ENCODE measurements around the gene R3HDM2. TPM values are rescaled to one million over a fixed set of nuclear protein-coding genes. Genes with fewer than 3 reads are reported as not detected.
"Not testable (repeated sequence)": the region's sequence is repeated elsewhere in the genome, so short reads cannot be mapped to it uniquely, and the experiment has no call there.

The R3HDM2 gene
- total and polyA plus RNA-seq, 7 experiments from 2014 or later = 13.7 to 145 (median 111) TPM

DNA sequence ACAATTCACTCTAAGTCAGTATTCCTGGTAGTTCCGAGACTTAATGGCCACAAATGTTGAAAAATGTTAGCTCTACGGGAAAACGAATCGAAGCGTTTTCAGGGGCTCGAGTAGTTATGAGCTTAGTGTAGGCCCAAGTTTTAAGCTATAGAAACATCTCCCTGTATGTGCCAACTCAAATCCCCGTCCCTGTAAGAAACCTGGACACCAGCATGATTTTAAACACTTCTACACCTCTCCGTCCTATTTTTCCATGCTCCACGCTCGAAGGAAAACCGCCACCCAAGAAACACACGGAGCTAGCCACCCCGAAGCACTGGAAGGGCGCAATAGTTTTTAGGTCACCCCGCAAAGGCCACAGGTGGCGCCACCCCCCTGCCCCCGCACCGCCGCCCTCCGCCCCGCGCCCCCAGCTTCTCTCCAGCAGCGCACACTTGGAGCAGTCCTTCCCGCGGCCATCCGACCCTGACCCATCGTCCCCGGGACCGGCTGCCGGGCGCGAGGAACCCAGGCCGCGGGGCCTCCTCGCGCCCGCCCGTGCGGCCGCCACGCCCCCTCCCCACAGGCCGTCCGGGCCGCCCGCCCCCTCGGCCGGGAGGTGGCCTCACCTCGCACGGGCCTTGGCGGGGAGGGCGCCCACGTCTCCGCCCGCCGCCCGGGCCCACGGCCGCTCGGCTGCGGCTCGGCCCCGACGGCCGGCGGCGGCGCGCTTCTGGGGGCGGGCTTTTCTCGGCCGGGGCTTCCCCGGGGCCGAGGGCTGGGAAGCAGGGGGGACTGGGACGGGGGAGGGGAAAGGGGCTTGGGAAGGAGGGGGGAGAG is 522 bp downstream of the R3HDM2 start:
- ATAC-seq = peak; percentile 72
- Mint-ChIP-seq H3K27me3 (no peaks in the 10 kb centered on the region), H3K27ac (peak overlapping the region; percentile 97 to 100 (median 99)), H3K9me3 (peaks cover 0 to 4% (median 0%) of the 10 kb centered on the region in 11 donors), H3K4me3 (peak overlapping the region; percentile 88 to 100 (median 98)), H3K36me3 (peaks cover 0 to 10% (median 0%) of the 10 kb centered on the region in 5 donors), H3K4me1 (peaks cover 25 to 53% (median 43%) of the 10 kb centered on the region in 7 donors)
- intact Hi-C loops (cut with micrococcal nuclease) = loop anchor here (2.0 to 5.0 kb wide), 5 partner anchors 56 to 1328 kb away; partner anchors contain the start of genes COQ10A (in 1 of the 2), PA2G4 (in 1 of the 2) and TSPAN31 (in 1 of the 2)
- peaks cover 8 to 17% of the 10 kb centered on the region in 2 donors for H3K4me1 ChIP-seq (ENCODE audit: control insufficient read depth in 2 of 2, insufficient read depth in 2 of 2, low read length in 2 of 2)
- H3K36me3 ChIP-seq (ENCODE audit: control insufficient read depth in 2 of 3, insufficient read depth in 3 of 3, low read length in 3 of 3) = peaks cover 0 to 6% (median 0%) of the 10 kb centered on the region in 3 experiments
- no peaks in the 10 kb centered on the region for H3K27me3 ChIP-seq (ENCODE audit: control insufficient read depth in 2 of 2, insufficient read depth in 2 of 2, low read length in 2 of 2)
- POLR2A ChIA-PET = interaction anchor here (0.7 to 1.2 kb wide), 9 partner anchors 9 to 201 kb away, joined by 3 to 6 read pairs (median 5); partner anchors contain the start of genes GLI1, MARS1, PIP4K2C and SHMT2
- peak in 8 of 9 donors; percentile 37 to 79 (median 58) for DNase-seq
- CTCF ChIA-PET = interaction anchor here (1.5 kb wide), 1 partner anchor 31 kb away, joined by 4 read pairs; no protein-coding TSS in a partner anchor
- H3K4me3 ChIP-seq (ENCODE audit: low read length) = peak overlapping the region; percentile 55
- no peaks in the 10 kb centered on the region for H3K9me3 ChIP-seq (ENCODE audit: control insufficient read depth in 2 of 3, low read length in 3 of 3)
- H3K27ac ChIP-seq (ENCODE audit: low read depth, low read length) = peak overlapping the region; percentile 85

DNA sequence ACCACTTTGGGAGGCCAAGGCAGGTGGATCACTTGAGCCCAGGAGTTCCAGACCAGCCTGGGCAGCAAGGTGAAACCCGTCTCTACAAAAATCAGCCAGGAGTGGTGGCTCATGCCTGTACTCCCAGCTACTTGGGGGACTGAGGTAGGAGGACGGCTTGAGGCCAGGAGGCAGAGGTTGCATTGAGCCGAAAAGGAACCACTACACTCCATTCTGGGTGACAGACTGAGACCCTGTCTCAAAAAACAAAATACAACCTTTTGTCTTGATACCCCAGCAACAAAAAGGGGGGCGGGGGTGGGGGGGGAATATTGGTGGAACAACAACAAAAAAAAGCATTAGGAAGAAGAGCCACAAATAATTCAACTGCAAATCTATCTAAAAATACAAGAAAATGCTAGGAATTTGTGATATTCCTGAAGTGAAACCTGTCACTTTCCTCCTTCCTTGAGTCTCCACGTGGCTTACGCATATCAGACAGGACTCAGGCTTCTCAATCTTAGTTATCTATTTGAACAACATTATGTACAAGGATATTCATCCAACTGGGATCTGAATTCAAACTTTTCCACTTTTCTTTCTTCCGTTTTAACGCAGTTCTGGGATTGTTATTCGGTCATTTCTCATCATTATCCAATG is 1.3 kb downstream of the R3HDM2 start:
- Mint-ChIP-seq H3K4me1 (peaks cover 23 to 52% (median 42%) of the 10 kb centered on the region in 7 donors), H3K27me3 (no peaks in the 10 kb centered on the region), H3K4me3 (peak overlapping the region; percentile 84 to 100 (median 96)), H3K36me3 (peaks cover 0 to 10% (median under 1%) of the 10 kb centered on the region in 5 donors), H3K27ac (peak overlapping the region; percentile 97 to 100 (median 98)), H3K9me3 (peaks cover 0 to 4% (median 0%) of the 10 kb centered on the region in 11 donors)
- intact Hi-C loops (cut with micrococcal nuclease) = loop anchor here (2.0 to 5.0 kb wide), 5 partner anchors 57 to 1327 kb away; partner anchors contain the start of genes COQ10A (in 1 of the 2), PA2G4 (in 1 of the 2) and TSPAN31 (in 1 of the 2)
- POLR2A ChIA-PET = interaction anchor here (0.7 to 1.2 kb wide), 9 partner anchors 8 to 200 kb away, joined by 3 to 6 read pairs (median 5); partner anchors contain the start of genes GLI1, MARS1, PIP4K2C and SHMT2
- Histone ChIP-seq H3K27ac (ENCODE audit: low read depth, low read length) (peak overlapping the region; percentile 85), H3K4me1 (ENCODE audit: control insufficient read depth in 2 of 2, insufficient read depth in 2 of 2, low read length in 2 of 2) (peaks cover 8 to 17% of the 10 kb centered on the region in 2 donors), H3K9me3 (ENCODE audit: control insufficient read depth in 2 of 3, low read length in 3 of 3) (no peaks in the 10 kb centered on the region), H3K4me3 (ENCODE audit: low read length) (peak overlapping the region; percentile 55), H3K36me3 (ENCODE audit: control insufficient read depth in 2 of 3, insufficient read depth in 3 of 3, low read length in 3 of 3) (peaks cover 0 to 7% (median 0%) of the 10 kb centered on the region in 3 experiments), H3K27me3 (ENCODE audit: control insufficient read depth in 2 of 2, insufficient read depth in 2 of 2, low read length in 2 of 2) (no peaks in the 10 kb centered on the region)
- ATAC-seq (no peak), DNase-seq (no peak)
- CTCF ChIA-PET = interaction anchor here (1.5 kb wide), 1 partner anchor 31 kb away, joined by 4 read pairs; no protein-coding TSS in a partner anchor

DNA sequence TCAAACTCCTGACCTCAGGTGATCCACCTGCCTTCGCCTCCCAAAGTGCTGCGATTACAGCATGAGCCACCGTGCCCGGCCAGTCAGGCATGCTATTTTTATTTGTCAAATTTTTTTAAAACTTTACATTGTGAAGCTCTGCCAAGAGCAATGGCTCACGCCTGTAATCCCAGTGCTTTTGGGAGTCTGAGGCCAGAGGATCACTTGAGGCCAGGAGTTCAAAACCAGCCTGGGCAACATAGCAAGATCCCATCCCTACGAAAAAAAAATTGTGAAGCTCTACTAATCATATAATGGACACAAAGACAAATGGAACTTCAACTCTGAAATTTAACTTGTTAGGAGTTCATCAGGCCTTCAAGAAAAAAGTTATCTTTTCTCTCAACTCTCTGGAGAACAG is 1.9 kb downstream of the R3HDM2 start:
- Histone ChIP-seq H3K27ac (ENCODE audit: low read depth, low read length) (peak overlapping the region; percentile 85), H3K4me1 (ENCODE audit: control insufficient read depth in 2 of 2, insufficient read depth in 2 of 2, low read length in 2 of 2) (peaks cover 8 to 17% of the 10 kb centered on the region in 2 donors), H3K36me3 (ENCODE audit: control insufficient read depth in 2 of 3, insufficient read depth in 3 of 3, low read length in 3 of 3) (peaks cover 0 to 7% (median 0%) of the 10 kb centered on the region in 3 experiments), H3K27me3 (ENCODE audit: control insufficient read depth in 2 of 2, insufficient read depth in 2 of 2, low read length in 2 of 2) (no peaks in the 10 kb centered on the region), H3K9me3 (ENCODE audit: control insufficient read depth in 2 of 3, low read length in 3 of 3) (no peaks in the 10 kb centered on the region), H3K4me3 (ENCODE audit: low read length) (no peak overlapping the region)
- peaks cover 26 to 56% (median 47%) of the 10 kb centered on the region in 7 donors for H3K4me1 Mint-ChIP-seq
- DNase-seq (no peak), ATAC-seq (no peak)
- H3K27me3 Mint-ChIP-seq = no peaks in the 10 kb centered on the region
- H3K4me3 Mint-ChIP-seq = peak overlapping the region; percentile 39 to 100 (median 86)
- intact Hi-C loops (cut with micrococcal nuclease) = no loop called here
- POLR2A ChIA-PET = interaction anchor here (1.1 kb wide), 1 partner anchor 85 kb away, joined by 3 read pairs; no protein-coding TSS in a partner anchor
- H3K27ac Mint-ChIP-seq = peak overlapping the region; percentile 74 to 100 (median 97)
- peaks cover 0 to 4% (median 0%) of the 10 kb centered on the region in 11 donors for H3K9me3 Mint-ChIP-seq
- CTCF ChIA-PET = no interaction called here
- H3K36me3 Mint-ChIP-seq = peaks cover 0 to 15% (median 5%) of the 10 kb centered on the region in 5 donors

DNA sequence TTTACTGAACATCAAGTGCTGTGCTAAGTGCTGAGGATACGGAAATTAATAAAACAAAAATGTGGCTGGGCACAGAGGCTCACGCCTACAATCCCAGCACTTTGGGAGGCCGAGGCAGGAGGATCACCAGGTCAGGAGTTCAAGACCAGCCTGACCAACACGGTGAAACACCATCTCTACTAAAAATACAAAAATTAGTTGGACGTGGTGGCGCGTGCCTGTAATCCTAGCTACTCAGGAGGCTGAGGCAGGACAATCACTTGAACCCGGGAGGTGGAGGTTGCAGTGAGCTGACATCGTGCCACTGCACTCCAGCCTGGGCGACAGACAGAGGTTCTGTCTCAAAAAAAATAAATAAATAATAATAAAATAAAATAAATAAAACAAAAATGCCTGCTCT is 3.9 kb downstream of the R3HDM2 start:
- H3K4me3 Mint-ChIP-seq; DNase-seq; POLR2A ChIA-PET; CTCF ChIA-PET; H3K27me3 ChIP-seq (ENCODE audit: control insufficient read depth in 2 of 2, insufficient read depth in 2 of 2, low read length in 2 of 2); ATAC-seq; intact Hi-C loops (cut with micrococcal nuclease); H3K27ac ChIP-seq (ENCODE audit: low read depth, low read length); H3K9me3 ChIP-seq (ENCODE audit: control insufficient read depth in 2 of 3, low read length in 3 of 3); H3K9me3 Mint-ChIP-seq; H3K4me3 ChIP-seq (ENCODE audit: low read length); H3K27me3 Mint-ChIP-seq: not testable (repeated sequence)
- peak overlapping the region in 2 of 9 donors; percentile 57 to 62 for H3K27ac Mint-ChIP-seq
- Histone ChIP-seq H3K36me3 (ENCODE audit: control insufficient read depth in 2 of 3, insufficient read depth in 3 of 3, low read length in 3 of 3) (peaks cover 0 to 14% (median 4%) of the 10 kb centered on the region in 3 experiments), H3K4me1 (ENCODE audit: control insufficient read depth in 2 of 2, insufficient read depth in 2 of 2, low read length in 2 of 2) (peaks cover 8 to 17% of the 10 kb centered on the region in 2 donors)
- peaks cover 0 to 27% (median 11%) of the 10 kb centered on the region in 5 donors for H3K36me3 Mint-ChIP-seq
- H3K4me1 Mint-ChIP-seq = peaks cover 26 to 62% (median 52%) of the 10 kb centered on the region in 7 donors

DNA sequence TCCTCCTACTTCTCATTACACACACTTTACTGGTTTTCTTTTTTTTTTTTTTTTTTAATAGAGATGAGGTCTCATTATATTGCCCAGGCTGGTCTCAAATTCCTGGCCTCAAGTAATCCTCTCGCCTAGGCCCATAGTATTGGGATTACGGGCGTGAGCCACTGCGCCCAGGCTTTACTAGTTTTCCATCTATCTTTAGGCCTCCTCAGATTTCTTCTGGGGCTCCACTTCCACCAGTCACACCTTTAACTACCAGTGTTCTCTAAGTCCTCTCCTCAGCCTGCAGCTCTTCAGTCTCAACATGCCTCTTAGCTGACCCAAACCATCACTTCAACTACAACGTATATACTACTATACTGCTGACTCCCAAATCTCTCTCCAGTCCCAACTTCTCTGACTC is 10.4 kb downstream of the R3HDM2 start:
- Histone ChIP-seq H3K4me1 (ENCODE audit: control insufficient read depth in 2 of 2, insufficient read depth in 2 of 2, low read length in 2 of 2) (peaks cover 0 to 11% of the 10 kb centered on the region in 2 donors), H3K9me3 (ENCODE audit: control insufficient read depth in 2 of 3, low read length in 3 of 3) (no peaks in the 10 kb centered on the region), H3K27me3 (ENCODE audit: control insufficient read depth in 2 of 2, insufficient read depth in 2 of 2, low read length in 2 of 2) (no peaks in the 10 kb centered on the region), H3K27ac (ENCODE audit: low read depth, low read length) (no peak overlapping the region), H3K4me3 (ENCODE audit: low read length) (no peak overlapping the region), H3K36me3 (ENCODE audit: control insufficient read depth in 2 of 3, insufficient read depth in 3 of 3, low read length in 3 of 3) (peaks cover 4 to 16% (median 6%) of the 10 kb centered on the region in 3 experiments)
- peak overlapping the region in 5 of 9 donors; percentile 1 to 75 (median 51) for H3K27ac Mint-ChIP-seq
- no peak overlapping the region for H3K4me3 Mint-ChIP-seq
- ATAC-seq = no peak
- no peak for DNase-seq
- ChIA-PET CTCF (no interaction called here), POLR2A (interaction anchor here (0.7 to 1.8 kb wide), 2 partner anchors 10 to 31 kb away, joined by 3 to 6 read pairs; no protein-coding TSS in a partner anchor)
- intact Hi-C loops (cut with micrococcal nuclease) = no loop called here
- H3K36me3 Mint-ChIP-seq = peaks cover 0 to 26% (median 10%) of the 10 kb centered on the region in 5 donors
- H3K9me3 Mint-ChIP-seq = peaks cover 0 to 1% (median 0%) of the 10 kb centered on the region in 11 donors
- peaks cover 8 to 60% (median 53%) of the 10 kb centered on the region in 7 donors for H3K4me1 Mint-ChIP-seq
- H3K27me3 Mint-ChIP-seq = no peaks in the 10 kb centered on the region

DNA sequence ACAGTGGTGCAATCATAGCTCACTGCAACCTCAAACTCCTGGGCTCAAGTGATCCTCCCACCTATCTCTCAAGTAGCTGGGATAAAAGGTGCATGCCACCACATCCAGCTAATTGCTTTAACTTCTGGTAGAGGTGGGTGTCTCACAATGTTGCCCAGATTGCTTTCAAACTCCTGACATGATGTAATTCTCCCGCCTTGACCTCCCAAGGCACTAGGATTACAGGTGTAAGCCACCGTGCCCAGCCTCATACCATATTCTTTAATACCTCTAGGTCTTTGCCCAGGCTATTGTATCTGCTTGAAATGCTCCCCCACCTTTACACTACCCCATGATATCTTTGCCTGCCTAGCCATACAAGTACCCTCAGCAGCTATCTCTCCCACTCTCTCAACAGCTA is 11.3 kb downstream of the R3HDM2 start:
- ChIA-PET CTCF (no interaction called here), POLR2A (no interaction called here)
- Histone ChIP-seq H3K4me3 (ENCODE audit: low read length) (no peak overlapping the region), H3K4me1 (ENCODE audit: control insufficient read depth in 2 of 2, insufficient read depth in 2 of 2, low read length in 2 of 2) (peaks cover 0 to 11% of the 10 kb centered on the region in 2 donors), H3K36me3 (ENCODE audit: control insufficient read depth in 2 of 3, insufficient read depth in 3 of 3, low read length in 3 of 3) (peaks cover 4 to 13% (median 6%) of the 10 kb centered on the region in 3 experiments), H3K27me3 (ENCODE audit: control insufficient read depth in 2 of 2, insufficient read depth in 2 of 2, low read length in 2 of 2) (no peaks in the 10 kb centered on the region), H3K9me3 (ENCODE audit: control insufficient read depth in 2 of 3, low read length in 3 of 3) (no peaks in the 10 kb centered on the region), H3K27ac (ENCODE audit: low read depth, low read length) (no peak overlapping the region)
- Mint-ChIP-seq H3K27ac (peak overlapping the region in 3 of 9 donors; percentile 32 to 51 (median 49)), H3K36me3 (peaks cover 0 to 26% (median 9%) of the 10 kb centered on the region in 5 donors), H3K27me3 (no peaks in the 10 kb centered on the region), H3K4me1 (peaks cover 10 to 67% (median 61%) of the 10 kb centered on the region in 7 donors), H3K9me3 (peaks cover 0 to 1% (median 0%) of the 10 kb centered on the region in 11 donors), H3K4me3 (peak overlapping the region in 1 of 10 donors; percentile 35)
- no peak for ATAC-seq
- no peak for DNase-seq
- intact Hi-C loops (cut with micrococcal nuclease) = no loop called here

Data from naive thymus-derived CD4-positive, alpha-beta T cell (primary cell).